Erythroblast (primary cell): ENCODE results near the gene RAD51B.

Experiments used
- GATA1 ChIP-seq: IDR thresholded peaks from 2 replicates; pipeline ENCODE4 v1.6.1; 2011; ENCODE audit warnings: low read depth, mild to moderate bottlenecking, control low read depth, low read length, moderate library complexity
- POLR2A ChIP-seq: IDR thresholded peaks from 2 replicates; pipeline ENCODE4 v1.6.1; 2011; ENCODE audit warnings: mild to moderate bottlenecking, low read length

DNA sequence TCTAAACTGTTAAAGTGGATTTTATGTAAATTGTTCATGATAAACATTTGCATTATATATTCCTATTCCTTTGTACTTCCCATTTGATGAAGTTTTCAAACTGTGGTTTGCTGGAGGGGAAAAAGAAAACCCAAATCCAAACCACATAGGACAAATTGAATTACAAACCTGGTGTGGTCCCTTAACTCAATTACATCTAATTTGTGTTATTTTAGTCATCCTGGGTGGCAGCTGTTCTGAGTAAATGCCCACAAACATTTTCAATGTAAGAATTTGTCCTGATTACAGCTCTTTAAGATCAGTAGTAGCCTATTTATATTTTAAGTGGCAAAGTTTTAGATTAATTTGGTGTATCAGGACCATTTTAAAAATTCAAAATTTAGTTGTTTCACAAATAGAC is 153.9 kb downstream of the RAD51B start:
- TF ChIP-seq POLR2A, result no peak
- TF ChIP-seq GATA1, result no peak
